ENCODE measurements around the gene ESRRB.

DNA sequence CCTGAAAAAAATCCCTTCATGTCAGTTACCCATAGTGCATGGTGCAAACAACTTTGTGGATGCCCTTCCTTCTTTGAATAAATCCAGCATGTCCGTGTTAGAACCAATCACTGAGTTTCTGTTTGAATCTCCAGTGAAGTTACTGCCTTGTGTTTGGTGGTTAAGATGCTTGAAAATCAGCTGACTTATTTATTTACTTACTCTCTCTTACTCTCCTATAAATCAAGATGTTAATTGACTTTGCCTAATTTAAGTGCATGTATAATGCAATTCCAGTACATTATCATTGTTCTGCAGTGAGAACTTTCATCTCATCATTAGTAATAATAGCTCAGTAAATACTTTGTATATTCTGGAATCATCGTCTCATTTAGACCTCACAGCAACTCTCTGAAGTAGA, 114.2 kb downstream of the ESRRB start:
- no peak for TF ChIP-seq REST (IDR thresholded peaks at IDR 0.05; ENCODE audit: insufficient read depth in 1 of 2, low read depth in 2 of 2, low read length in 2 of 2)
- no peak for TF ChIP-seq TAF1 (IDR thresholded peaks at IDR 0.05; ENCODE audit: borderline replicate concordance, insufficient read depth, low read length)
- no peak for TF ChIP-seq POLR2AphosphoS5 (IDR thresholded peaks at IDR 0.05; ENCODE audit: low read depth, low read length)
- TF ChIP-seq FOXP2 (optimal IDR thresholded peaks at IDR 0.05; ENCODE audit: borderline replicate concordance, extremely low read depth, extremely low read length, insufficient read depth), result no peak
- no peak for TF ChIP-seq SIN3A (IDR thresholded peaks at IDR 0.05; ENCODE audit: borderline replicate concordance, insufficient read depth, low read length)

Data from PFSK-1 (cell line).